NCI-H345 treated with DMSO at 0.1 percent for 48 hours (cell line): Measurements from ENCODE around the gene STAC2.

Experiments used
- DNase-seq: peaks from one replicate; lab custom pipeline; 2025; ENCODE audit not compliant: unreplicated experiment; lab: John Stamatoyannopoulos, UW

The STAC2 gene

GRCh38 chr17:39212195-39212810 is 13.4 kb downstream of the STAC2 start:
- no peak for DNase-seq

GRCh38 chr17:39210093-39210434 is 15.7 kb downstream of the STAC2 start:
- DNase-seq, result no peak

- peak; percentile 49 for DNase-seq
These were observed 16.2 kb downstream of the STAC2 start for GRCh38 chr17:39209317-39210092.

DNA sequence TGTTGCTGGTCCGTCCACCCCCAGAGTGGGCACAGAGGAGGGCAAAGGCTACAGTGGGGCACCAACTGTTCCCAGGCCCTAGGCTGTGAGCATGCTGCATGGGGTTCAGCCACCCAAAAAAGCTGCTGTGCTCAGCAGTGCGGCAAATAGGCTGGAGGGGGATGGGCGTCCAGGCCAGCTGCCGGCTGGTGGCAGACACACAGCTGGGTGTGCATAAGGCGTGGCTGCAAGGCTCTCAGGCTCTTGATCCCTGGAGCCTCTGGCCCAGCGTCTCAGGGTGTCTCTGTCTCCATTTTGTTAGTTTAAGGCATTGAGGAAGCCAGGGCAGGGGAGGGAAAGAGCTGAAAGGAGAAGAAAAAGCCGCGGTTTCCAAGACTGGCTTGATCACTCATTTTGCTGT is 16.9 kb downstream of the STAC2 start:
- DNase-seq, result no peak

DNA sequence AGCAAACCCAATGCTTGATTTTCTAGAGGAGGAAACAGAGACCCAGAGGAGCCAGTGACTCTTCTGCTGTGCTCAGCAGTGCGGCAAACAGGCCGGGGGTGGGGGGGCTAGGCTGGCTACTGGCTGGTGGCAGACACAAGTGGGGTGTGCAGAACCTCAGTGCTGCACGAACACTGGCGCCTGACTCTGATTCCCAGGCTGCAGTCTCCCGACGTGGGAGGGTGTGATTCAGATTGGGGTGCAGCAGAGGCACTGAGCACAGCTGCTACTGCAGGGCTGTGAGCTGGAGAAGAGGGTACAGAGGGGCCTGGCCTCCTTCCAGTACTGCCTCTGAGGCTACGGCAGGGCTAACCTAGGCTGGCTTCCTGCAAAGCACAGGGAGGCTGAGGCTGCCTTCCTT is 17.6 kb downstream of the STAC2 start:
- no peak for DNase-seq

DNA sequence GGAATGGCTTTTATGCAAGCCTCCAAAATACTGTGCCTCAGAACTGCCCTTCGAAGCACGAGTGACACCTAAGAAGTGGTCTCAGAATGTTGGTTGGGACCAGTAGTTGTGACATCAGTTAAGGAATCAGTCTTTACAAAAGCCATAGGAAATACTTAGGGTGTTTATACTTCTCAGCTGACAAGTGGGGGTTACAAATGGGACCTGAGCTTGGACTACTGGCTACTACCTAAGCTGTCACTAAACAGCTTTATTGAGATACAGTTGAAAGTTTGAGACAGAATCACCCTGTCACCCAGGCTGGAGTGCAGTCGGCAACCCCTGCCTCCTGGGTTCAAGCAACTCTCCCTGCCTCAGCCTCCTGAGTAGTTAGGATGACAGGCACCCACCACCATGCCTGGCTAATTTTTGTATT is 20.6 kb downstream of the STAC2 start:
- DNase-seq, result no peak

GRCh38 chr17:39204245-39204644 is 21.5 kb downstream of the STAC2 start:
- DNase-seq, result no peak

- DNase-seq, result no peak
These were observed 24.7 kb downstream of the STAC2 start for GRCh38 chr17:39200957-39201510.

DNA sequence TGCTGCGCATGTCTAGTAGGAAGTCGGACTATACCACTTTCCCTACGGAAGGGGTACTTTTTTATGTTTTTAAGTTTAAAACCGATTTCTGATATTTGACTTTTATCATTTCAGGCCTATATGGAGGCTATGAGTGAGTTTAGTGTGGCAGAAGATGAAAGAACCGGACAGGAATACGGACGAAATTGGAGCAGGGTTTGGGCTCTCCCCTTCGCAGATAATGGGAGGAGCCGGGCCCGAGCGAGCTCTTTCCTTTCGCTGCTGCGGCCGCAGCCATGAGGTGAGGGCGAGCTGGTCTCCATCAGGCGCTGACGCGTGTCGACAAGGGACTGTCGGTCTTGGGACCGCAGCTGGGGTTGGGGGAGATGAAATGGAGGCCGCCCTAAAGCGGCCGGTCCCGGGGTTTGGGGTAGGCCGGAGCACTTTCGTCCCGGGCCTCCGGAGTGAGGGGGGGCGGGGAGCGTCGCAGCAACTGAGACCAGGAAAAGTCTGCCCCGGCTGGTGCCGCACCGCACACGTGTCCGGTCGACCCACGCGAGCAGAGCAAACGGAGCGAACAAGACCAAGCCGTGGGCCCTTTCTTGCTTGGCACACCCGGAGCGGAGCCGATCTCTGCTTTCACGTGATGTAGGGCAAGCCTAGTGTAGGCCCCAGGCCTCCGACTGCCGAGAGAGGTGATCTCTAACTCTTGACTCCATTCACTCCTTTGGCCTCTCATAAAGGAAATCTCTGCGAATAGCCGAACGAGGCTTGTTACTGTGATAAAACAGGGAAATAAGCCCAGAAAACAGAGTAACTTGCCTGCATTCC is 25.5 kb downstream of the STAC2 start, which contains the start of gene RPL19:
TSS of gene RPL19 (plus strand) at position 214 of the 810 bp plus-strand sequence. CDS start at position 276, 62 bp downstream.
- no peak for DNase-seq

GRCh38 chr17:39199820-39200069 is 26.0 kb downstream of the STAC2 start:
- DNase-seq, result peak; percentile 91

DNA sequence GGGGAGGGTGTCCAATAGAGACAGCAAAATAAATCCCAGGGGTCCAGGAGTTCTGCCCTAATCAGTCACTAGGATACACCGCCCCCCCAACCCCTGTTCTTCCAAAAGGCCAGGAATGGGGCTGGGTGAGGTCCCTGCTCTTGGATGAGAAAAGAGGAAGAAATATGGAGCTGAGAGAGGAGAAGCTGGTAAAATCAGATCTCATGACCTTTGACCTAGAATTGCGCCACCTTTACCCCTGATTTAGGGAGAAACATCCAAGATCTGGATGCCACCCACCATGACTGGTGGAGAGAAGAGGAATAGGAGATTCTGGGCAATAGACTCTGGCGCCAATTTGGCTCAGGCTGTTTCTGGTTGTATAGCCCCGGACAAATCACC is 27.6 kb downstream of the STAC2 start:
- DNase-seq, result no peak

- peak; percentile 48 for DNase-seq
These were observed 28.2 kb downstream of the STAC2 start, which contains the start of gene CACNB1 for GRCh38 chr17:39197380-39198185. CACNB1 (minus strand) TSS chr17:39197669; CDS start chr17:39197495, 174 bp downstream.

- no peak for DNase-seq
These were observed 28.9 kb downstream of the STAC2 start for GRCh38 chr17:39196808-39197291.

DNA sequence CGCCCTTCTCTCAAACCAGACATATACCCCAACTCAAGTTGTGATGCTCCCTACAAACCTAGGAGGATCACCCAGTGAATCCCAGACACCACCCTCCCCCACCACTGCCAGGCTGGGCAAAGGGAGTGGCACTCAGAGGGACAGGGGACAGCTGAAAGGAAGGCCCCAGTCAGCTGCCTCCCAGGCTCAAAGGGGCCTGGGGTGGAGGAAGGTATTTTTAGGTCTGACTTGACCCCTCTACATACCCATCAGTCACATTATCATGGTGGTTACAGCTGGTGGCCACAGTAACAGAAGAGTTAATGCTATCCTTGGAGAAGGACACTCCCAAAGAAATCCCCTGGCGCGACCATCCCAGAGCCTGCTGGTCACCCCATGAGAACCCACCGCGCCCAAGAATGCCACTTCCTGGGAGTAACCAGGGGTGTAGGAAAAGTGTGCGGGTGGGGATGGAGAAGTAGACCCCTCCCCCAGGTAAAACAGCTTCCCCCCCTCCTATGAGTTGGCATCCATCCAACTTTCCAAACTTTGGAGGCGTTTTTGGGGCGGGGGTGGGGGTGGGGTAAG is 29.4 kb downstream of the STAC2 start:
- DNase-seq, result no peak

DNA sequence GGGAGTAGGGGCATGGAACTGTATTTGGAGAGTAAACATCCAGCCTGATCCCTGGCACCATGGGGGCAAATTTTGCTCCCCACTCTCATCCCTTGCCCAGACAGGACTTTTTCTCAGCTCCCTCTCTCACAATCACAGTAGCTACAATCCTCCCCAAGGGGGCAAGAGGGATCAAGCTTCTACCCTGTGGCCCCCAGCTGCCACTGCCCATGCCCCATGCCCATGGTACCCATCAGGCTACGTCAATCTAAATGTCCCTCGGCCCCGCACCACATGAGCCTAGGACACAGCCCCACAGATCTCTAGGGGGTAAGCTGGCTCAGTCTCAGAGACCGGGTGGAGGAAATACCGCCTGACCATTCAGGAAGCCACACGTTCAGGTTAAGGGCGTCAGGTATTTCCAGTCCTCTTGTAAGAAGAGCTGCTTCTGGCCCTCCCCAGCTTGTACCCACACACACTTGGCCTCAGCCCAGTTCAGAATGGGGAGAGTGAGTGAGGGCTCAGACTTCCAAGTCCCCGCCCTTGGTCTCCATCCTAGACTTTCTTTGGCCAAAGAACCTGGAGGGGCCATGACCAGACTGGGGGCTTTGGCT is 30.1 kb downstream of the STAC2 start:
- DNase-seq, result no peak

DNA sequence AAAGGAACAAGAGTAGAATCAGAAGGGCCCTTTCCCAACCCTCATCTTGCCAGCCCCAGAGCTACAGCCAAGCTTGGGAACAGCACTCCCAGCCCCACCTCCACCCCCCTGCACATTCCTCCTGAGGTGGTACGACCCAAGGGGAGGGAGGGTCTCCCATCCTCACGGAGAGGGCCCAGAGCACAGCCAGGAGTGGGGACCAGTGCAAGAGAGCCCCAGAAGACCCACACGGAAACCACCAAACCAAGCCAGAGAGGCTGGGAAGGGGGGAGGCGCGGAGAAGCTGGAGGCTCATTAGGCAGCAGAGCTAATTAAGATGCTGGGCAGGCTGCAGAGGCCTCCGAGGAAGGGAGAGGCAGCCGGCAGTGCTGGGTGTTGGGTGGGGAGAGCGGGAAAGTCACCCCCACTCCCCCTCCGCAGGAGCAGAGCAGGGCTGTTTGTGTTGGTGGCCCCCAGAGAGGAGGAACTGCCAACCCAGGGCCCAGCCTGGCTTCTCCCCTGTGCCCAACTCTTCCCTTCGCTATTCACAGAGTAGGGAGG is 30.7 kb downstream of the STAC2 start:
- DNase-seq, result no peak

- DNase-seq, result no peak
These were observed 31.4 kb downstream of the STAC2 start for GRCh38 chr17:39194089-39194984.

GRCh38 chr17:39193346-39193745 is 32.4 kb downstream of the STAC2 start:
- no peak for DNase-seq

GRCh38 chr17:39192901-39193300 is 32.8 kb downstream of the STAC2 start:
- no peak for DNase-seq
